Measurements from ENCODE around the gene ESPNL. TPM values are rescaled to one million over a fixed set of nuclear protein-coding genes. Genes with fewer than 3 reads are reported as not detected.

Gene ESPNL
- total RNA-seq, 4 donors from 2014 or later = 0.13 to 0.29 TPM; not detected in 2

DNA sequence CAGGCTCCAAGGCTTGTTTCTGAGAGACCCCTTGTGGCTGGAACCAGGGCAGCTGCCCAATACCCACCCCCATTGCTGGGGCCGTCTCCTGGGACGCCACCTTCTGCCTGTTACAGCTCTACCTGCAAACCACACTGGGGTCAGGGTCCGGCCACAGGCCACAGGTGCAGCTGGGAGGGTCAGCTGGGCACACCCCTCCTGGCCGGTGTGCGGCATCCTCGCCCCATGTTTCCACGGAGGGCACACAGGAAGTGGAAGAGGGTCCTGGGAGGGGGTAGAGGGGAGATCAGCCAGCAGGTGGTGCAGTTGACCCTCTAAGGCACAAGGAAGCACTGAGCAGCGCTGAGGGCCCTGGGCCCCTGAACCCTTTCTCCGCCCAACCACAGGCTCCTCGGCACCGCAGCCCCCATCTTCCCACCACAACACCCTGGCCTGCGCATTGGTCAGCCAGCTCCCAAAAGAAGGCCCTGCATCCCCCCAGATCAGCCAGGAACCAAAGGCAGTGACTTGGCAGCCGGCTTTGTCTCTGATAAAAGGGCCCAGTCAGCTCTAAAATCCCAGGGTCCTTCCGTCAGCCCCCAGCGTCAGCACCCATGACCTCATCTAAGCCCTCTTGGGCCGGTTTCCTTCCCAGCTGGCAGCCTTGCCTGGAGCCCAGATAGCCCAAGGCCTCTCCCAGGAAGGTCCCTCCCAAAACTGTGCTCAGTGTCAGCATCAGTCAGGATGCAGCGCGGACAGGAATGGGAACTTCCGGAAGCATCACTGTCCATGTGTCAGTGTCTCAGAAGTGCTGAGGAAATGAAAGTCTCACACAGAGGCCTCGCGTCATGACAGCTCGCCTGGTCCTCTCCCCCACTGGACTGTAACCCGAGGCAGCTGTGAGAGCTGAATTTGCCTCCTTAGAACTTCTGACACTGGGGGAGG, 60.3 kb downstream of the ESPNL start:
- no peak for DNase-seq (ENCODE audit: low spot score in 2 of 2)
- no peak for TF ChIP-seq CTCF (IDR thresholded peaks at IDR 0.05)
- TF ChIP-seq POLR2A (IDR thresholded peaks at IDR 0.05) = no peak
- intact Hi-C loops (cut with DNase I; ENCODE audit: low total_unique reads) = no loop called here
- WGBS, 2 donors = 74 to 79% methylated on average over 18 to 23 of the region's 23 CpGs
- no peak overlapping the region for H3K4me3 ChIP-seq (ENCODE audit: low read depth, poor library complexity, severe bottlenecking)

DNA sequence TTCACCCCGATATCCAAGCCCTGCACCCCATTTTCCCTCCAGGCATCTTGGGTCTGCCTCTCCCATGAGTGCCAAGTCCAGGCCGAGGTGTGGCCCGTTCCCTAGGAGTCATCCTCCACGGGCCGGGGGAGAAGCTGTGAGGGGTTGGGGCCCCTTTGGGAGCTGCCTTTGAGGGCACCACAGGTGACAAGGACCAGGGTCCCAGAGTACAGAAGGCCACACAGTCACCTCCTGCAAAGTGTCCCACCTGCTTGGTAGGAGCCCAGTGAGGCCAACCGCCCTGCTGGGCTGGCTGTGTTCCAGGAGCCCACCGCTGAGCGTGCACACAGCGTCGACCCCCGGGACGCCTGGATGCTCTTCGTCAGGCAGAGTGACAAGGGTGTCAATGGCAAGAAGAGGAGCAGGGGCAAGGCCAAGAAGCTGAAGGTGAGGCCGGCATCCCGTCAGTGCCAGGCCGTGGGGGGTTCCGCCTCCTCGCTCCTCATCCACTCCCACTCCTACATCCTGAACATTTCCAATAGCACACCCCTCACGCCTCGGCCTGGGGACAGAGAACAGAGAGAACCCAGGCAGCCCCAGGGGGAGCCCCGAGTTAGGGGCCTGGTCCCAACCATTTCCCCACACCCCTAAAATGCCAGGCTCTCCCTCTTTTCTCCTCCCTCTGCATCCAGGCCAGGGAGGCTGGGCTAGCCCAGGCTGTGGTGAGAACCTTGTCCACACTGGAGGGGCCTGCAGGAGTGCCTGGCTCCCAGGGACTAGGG, 61.3 kb downstream of the ESPNL start:
- WGBS, 2 donors = 82 to 85% methylated on average over 20 of the region's 21 CpGs
- H3K4me3 ChIP-seq (ENCODE audit: low read depth, poor library complexity, severe bottlenecking) = no peak overlapping the region
- intact Hi-C loops (cut with DNase I; ENCODE audit: low total_unique reads) = no loop called here
- DNase-seq (ENCODE audit: low spot score in 2 of 2) = no peak
- TF ChIP-seq CTCF (IDR thresholded peaks at IDR 0.05) = no peak
- no peak for TF ChIP-seq POLR2A (IDR thresholded peaks at IDR 0.05)

- TF ChIP-seq POLR2A (IDR thresholded peaks at IDR 0.05) (no peak), CTCF (IDR thresholded peaks at IDR 0.05) (no peak)
- intact Hi-C loops (cut with DNase I; ENCODE audit: low total_unique reads) = no loop called here
- no peak for DNase-seq (ENCODE audit: low spot score in 2 of 2)
- H3K4me3 ChIP-seq (ENCODE audit: low read depth, poor library complexity, severe bottlenecking) = no peak overlapping the region
- 78 to 87% methylated on average over 11 to 12 of the region's 14 CpGs for WGBS, 2 donors
These were observed 62.2 kb downstream of the ESPNL start for GRCh38 chr2:238162251-238162845.

GRCh38 chr2:238162846-238163441, 62.8 kb downstream of the ESPNL start:
- 59 to 68% methylated on average over 13 to 15 of the region's 15 CpGs for whole genome bisulfite sequencing, 2 donors
- TF ChIP-seq CTCF (IDR thresholded peaks at IDR 0.05) (no peak), POLR2A (IDR thresholded peaks at IDR 0.05) (no peak)
- DNase-seq (ENCODE audit: low spot score in 2 of 2) = no peak
- intact Hi-C loops (cut with DNase I; ENCODE audit: low total_unique reads) = no loop called here
- no peak overlapping the region for H3K4me3 ChIP-seq (ENCODE audit: low read depth, poor library complexity, severe bottlenecking)

DNA sequence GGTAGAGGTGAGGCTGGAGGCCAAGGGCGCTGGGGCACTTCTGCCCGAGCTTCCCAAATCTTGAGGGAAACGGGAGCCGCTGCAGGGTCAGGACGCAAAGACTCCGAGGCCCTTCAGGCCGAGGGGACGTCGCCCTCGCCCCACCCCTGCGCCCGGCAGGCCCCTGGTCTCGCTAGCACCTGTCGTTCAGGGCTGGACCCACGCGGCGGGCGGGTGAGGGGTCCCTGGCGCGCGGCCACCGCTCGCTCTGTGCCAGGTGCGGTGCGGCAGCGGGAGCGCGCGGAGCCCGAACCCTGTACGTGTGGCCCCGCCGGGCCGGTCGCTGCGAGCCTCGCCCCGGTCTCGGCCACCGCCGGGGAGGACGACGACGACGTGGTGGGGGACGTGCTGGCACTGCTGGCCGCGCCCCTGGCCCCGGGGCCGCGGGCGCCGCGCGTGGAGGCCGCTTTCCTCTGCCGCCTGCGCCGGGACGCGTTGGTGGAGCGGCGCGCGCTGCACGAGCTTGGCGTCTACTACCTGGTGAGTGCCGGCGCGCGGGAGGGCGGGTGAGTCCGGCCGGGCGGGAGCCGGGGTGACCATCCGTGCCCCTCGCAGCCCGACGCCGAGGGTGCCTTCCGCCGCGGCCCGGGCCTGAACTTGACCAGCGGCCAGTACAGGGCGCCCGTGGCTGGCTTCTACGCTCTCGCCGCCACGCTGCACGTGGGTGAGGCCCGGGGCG, 63.5 kb downstream of the ESPNL start:
- DNase-seq (ENCODE audit: low spot score in 2 of 2) = no peak
- TF ChIP-seq CTCF (IDR thresholded peaks at IDR 0.05) = no peak
- TF ChIP-seq POLR2A (IDR thresholded peaks at IDR 0.05) = no peak
- intact Hi-C loops (cut with DNase I; ENCODE audit: low total_unique reads) = no loop called here
- 6 to 10% methylated on average over 18 to 22 of the region's 95 CpGs for WGBS, 2 donors
- no peak overlapping the region for H3K4me3 ChIP-seq (ENCODE audit: low read depth, poor library complexity, severe bottlenecking)

Measured in lower leg skin (tissue), 4 donors.